HG03457 (cell line): ENCODE results near the gene RIC1.
"Not testable (repeated sequence)": the region's sequence is repeated elsewhere in the genome, so short reads cannot be mapped to it uniquely, and the experiment has no call there.

Source experiments
- ATAC-seq: cut with Tn5 transposase; IDR thresholded peaks from one replicate; pipeline ENCODE4 v1.9.1; 2021; ENCODE audit warnings: moderate number of reproducible peaks; ENCODE audit not compliant: unreplicated experiment

RIC1 gene

DNA sequence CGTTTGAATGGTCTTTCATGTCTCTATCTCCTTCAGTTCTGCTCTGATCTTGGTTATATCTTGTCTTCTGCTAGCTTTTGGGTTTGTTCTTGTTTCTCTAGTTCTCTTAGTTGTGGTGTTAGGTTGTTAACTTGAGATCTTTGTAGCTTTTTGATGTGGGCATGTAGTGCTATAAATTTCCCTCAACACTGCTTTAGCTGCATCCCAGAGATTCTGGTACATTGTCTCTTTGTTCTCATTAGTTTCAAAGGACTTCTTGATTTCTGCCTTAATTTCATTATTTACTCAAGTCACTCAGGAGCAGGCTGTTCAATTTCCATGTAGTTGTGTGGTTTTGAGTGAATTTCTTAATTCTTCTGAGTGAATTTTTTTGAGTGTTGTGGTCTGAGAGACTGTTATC lies 33.9 kb downstream of the RIC1 start:
- ATAC-seq = not testable (repeated sequence)

DNA sequence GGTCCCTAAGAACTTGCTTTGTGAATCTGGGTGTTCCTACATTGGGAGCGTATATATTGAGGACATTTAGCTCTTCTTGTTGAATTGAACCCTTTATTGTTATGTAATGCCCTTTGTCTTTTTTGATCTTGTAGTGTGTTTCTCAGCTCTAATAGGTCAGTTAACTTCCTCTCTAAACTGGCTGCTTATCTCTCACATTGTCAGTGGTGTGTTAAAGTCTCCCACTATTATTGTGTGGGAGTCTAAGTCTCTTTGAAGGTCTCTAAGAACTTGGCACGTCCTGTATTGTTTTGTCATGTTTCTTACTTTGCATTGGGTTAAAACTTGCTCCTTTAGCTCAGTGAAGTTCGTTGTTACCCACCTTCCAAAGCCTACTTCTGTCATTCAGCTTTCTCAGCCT lies 36.2 kb downstream of the RIC1 start:
- ATAC-seq = no peak

DNA sequence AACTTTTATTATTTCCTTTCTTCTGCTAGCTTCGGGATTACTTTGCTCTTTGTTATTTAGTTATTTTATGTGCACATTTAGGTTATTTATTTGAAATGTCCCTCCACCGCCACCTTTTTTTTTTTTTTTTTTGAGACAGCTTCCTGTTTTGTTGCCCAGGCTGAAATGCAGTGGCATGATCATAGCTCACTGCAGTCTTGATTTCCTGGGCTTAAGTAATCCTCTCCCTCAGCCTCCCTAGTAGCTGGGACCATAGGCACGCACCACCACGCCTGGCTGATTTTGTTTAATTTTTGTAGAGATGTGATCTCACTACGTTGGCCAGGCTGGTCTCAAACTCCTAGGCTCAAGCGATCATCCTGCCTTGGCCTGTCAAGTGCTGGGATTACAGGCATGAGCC lies 38.5 kb downstream of the RIC1 start:
- ATAC-seq = no peak

- no peak for ATAC-seq
Measured at GRCh38 chr9:5670079-5670478, 41.2 kb downstream of the RIC1 start.

- no peak for ATAC-seq
Measured at GRCh38 chr9:5671711-5672353, 42.9 kb downstream of the RIC1 start.

- ATAC-seq = not testable (repeated sequence)
Measured at GRCh38 chr9:5675046-5675445, 46.1 kb downstream of the RIC1 start.

DNA sequence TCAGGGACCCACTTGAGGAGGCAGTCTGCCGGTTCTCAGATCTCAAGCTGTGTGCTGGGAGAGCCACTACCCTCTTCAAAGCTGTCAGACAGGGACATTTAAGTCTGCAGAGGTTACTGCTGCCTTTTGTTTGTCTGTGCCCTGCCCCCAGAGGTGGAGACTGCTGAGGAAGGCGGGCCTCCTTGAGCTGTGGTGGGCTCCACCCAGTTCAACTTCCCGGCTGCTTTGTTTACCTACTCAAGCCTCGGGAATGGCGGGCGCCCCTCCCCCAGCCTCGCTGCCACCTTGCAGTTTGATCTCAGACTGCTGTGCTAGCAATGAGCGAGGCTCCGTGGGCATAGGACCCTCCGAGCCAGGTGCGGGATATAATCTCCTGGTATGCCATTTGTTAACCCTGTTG lies 54.7 kb downstream of the RIC1 start:
- not testable (repeated sequence) for ATAC-seq

DNA sequence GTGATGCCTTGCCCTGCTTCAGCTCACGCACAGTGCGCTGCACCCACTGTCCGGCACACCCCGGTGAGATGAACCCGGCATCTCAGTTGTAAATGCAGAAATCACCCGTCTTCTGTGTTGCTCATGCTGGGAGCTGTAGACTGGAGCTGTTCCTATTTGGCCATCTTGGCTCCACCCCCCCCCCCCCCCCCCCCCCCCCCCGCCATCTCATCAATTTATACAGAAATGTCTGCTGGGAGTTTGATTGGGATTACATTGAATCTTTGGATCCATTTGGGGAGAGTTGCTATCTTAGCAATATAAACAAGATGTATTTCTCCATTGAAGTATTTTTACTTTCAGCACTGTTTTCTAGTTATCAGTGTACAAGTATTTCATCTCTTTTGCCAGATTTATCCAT lies 55.2 kb downstream of the RIC1 start:
- ATAC-seq = no peak

DNA sequence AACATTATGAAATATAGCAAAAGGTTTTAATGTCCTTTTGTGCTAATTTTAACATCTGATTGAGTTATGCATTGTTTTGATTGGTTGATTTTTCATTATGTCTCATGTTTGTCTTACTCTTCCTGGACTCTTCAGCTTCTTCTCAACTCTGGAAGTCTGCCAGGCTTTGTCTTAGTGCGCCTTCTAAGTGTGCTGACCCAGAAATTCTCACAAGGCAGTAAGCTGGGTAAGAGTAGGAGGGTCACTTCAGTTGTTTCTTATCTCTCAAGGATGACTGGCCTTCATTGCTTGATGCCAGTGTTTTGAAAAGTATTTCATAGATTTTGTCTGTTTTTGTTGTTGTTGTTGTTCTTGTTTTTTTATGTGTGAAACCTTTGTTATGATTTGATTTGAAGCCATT lies 59.2 kb downstream of the RIC1 start:
- no peak for ATAC-seq

GRCh38 chr9:5690278-5690677 lies 61.4 kb downstream of the RIC1 start:
- no peak for ATAC-seq

DNA sequence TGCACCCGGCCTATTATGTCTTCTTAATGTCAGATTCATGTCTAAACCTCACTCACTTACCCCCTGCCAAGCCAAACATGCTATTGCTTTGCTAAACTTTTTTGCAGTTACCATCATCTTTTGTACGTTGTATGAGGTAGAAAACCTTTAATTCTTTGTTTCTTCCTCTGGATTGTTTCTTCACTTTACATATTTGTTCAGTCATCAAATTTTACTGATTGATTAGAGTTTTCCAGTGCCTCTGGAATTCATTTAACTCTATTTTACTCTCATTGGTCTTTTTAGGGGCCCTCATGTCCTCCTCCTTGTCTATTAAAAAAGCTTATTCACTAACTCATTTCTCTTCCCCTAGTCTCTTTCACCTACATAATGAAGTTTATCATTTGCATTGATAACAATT lies 67.0 kb downstream of the RIC1 start:
- no peak for ATAC-seq

GRCh38 chr9:5696884-5697283 lies 68.0 kb downstream of the RIC1 start:
- ATAC-seq = peak; percentile 55

DNA sequence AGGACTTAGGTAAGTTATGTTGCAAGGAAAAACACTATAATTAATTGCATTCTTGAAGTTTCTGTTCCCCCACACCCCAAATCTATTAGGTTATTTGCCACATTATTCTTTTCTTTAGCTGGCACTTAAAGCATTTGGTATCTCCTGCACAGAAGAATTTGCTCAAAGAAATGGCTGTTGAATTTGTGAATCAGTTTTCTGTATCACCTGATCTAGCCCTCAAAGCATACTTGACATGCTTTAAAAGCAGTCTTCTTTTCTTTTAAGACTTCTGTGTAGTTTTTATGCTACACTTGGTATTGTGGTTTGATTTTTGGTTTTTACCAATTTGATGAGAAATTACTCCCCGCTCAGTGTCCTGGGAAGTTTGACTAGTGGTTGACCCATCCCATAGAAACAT lies 69.1 kb downstream of the RIC1 start:
- ATAC-seq = no peak

DNA sequence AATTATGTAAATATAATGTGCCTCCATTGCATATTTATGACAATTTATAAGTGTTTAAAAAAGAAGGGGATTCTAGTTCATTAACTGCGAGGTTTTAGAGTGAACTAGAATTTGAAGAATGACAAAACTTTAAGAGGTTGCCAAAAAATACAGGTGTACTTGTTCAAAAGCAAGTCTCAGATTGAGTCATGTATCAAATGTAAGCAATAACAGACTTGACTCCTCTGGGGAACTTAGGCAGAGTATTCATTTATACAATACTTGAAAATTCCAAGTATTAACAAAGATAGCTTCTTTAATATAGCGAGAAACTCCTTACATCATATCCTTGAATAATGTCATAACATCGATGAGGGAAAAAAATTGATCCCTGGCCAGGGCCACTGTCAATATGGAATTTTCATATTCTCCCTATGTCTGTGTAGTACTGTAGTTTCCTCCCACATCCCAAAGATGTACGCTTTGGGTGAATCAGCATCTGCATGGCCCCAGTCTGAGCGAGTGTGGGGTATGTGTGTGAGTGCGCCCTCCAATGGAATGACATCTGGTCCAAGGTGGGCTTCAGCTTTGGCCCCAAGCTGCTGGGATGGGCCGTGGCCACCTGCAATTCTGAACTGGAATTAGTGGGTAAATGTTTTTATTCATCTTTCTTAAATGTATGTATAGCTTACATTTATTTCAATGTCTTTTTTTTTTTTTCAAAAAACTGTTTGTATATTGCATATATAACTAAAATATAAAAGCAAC lies 70.1 kb downstream of the RIC1 start:
- ATAC-seq = no peak

- no peak for ATAC-seq
Measured at GRCh38 chr9:5708414-5708813, 79.5 kb downstream of the RIC1 start.

GRCh38 chr9:5712651-5713390 lies 83.9 kb downstream of the RIC1 start:
- ATAC-seq = no peak

- ATAC-seq = no peak
Measured at GRCh38 chr9:5714501-5715401, 85.8 kb downstream of the RIC1 start.

- ATAC-seq = no peak
Measured at GRCh38 chr9:5715548-5716127, 86.7 kb downstream of the RIC1 start.

DNA sequence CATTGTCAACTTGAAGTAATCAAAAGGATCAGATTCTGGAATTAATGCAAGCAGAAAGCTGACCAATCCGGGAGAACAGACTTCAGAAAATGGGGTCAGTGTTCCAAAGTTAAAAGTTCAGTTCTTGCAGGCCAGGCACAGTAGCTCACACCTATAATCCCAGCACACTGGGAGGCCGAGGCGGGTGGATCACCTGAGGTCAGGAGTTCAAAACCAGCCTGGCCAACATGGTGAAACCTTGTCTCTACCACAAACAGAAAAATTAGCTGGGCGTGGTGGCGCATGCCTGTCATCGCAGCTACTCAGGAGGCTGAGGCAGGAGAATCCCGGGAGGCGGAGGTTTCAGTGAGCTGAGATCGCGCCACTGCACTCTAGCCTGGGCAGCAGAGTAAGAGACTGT lies 88.5 kb downstream of the RIC1 start:
- ATAC-seq = not testable (repeated sequence)

DNA sequence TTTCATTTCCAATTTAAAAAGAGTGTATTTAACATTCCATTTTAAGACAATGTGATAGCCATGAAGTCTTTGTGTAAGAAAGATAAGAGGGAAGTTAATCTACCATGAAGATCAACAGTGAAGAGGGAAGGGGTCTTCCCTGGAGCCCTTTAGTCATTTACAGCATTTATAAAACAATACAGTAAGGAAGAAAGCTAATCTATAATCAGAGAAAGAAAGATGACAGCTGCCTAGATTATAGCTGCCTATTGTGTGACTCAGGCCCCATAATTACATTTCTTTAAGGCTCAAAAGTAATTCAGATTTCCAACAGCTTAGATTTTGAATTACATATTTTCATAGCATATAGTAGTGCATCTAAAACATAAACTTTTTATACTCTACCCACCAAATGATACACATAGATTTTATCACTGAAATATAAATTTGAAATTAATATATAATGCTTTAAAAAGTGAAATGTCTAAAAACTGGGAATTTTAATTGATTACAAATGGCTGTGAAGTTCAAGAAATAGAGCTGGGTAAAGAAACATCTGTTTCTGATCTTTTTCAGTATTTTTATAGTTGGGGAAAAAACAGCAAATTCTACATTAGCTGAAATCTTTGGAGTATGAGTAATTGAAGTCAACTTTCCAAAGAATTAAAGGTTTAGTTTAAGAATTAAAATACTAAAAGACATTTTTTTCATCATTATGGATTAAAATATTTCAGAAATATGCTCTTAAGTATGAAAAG lies 89.6 kb downstream of the RIC1 start:
- no peak for ATAC-seq
